ENCODE results near the gene FGF12.

The FGF12 gene

GRCh38 chr3:192543163-192543562, 184.2 kb downstream of the FGF12 start:
- TF ChIP-seq, protein P1, sequence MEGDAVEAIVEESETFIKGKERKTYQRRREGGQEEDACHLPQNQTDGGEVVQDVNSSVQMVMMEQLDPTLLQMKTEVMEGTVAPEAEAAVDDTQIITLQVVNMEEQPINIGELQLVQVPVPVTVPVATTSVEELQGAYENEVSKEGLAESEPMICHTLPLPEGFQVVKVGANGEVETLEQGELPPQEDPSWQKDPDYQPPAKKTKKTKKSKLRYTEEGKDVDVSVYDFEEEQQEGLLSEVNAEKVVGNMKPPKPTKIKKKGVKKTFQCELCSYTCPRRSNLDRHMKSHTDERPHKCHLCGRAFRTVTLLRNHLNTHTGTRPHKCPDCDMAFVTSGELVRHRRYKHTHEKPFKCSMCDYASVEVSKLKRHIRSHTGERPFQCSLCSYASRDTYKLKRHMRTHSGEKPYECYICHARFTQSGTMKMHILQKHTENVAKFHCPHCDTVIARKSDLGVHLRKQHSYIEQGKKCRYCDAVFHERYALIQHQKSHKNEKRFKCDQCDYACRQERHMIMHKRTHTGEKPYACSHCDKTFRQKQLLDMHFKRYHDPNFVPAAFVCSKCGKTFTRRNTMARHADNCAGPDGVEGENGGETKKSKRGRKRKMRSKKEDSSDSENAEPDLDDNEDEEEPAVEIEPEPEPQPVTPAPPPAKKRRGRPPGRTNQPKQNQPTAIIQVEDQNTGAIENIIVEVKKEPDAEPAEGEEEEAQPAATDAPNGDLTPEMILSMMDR (IDR thresholded peaks at IDR 0.05; ENCODE audit: borderline replicate concordance, control extremely low read depth, extremely low read depth, insufficient read depth, missing control alignments): no peak
- in situ Hi-C loops (cut with MboI; ENCODE audit: low sequenced_read_pairs, unreplicated experiment): no loop called here
- no peak for DNase-seq (ENCODE audit: low spot score)

GRCh38 chr3:192516820-192517219, 210.5 kb downstream of the FGF12 start:
- in situ Hi-C loops (cut with MboI; ENCODE audit: low sequenced_read_pairs, unreplicated experiment): no loop called here

DNA sequence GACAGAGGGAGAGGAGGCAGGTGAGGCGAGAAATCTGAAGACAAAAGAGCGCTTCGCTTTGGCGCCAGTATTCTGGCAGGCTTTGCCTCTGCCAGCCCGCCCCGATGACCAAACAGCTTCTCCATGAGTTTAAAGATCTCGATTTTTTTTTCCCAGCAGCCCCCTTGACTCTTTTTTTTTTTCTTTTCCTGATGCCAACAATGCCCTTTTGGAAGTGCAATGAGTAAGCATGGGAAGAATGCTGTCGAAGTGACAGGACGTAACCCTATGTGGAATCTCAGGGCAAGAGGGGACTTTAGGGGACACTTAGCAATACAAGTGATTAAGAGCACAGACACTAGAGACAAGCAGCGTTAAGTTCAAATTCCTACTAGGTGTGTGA, 211.7 kb downstream of the FGF12 start:
- no peak for DNase-seq (ENCODE audit: low spot score)
- TF ChIP-seq, protein P1 (IDR thresholded peaks at IDR 0.05; ENCODE audit: borderline replicate concordance, control extremely low read depth, extremely low read depth, insufficient read depth, missing control alignments): no peak
- in situ Hi-C loops (cut with MboI; ENCODE audit: low sequenced_read_pairs, unreplicated experiment): no loop called here

More at GRCh38 chr3:192516820-192517219, 210.5 kb downstream of the FGF12 start:
- TF ChIP-seq, protein P1 (IDR thresholded peaks at IDR 0.05; ENCODE audit: borderline replicate concordance, control extremely low read depth, extremely low read depth, insufficient read depth, missing control alignments): no peak
- DNase-seq (ENCODE audit: low spot score): no peak

DNA sequence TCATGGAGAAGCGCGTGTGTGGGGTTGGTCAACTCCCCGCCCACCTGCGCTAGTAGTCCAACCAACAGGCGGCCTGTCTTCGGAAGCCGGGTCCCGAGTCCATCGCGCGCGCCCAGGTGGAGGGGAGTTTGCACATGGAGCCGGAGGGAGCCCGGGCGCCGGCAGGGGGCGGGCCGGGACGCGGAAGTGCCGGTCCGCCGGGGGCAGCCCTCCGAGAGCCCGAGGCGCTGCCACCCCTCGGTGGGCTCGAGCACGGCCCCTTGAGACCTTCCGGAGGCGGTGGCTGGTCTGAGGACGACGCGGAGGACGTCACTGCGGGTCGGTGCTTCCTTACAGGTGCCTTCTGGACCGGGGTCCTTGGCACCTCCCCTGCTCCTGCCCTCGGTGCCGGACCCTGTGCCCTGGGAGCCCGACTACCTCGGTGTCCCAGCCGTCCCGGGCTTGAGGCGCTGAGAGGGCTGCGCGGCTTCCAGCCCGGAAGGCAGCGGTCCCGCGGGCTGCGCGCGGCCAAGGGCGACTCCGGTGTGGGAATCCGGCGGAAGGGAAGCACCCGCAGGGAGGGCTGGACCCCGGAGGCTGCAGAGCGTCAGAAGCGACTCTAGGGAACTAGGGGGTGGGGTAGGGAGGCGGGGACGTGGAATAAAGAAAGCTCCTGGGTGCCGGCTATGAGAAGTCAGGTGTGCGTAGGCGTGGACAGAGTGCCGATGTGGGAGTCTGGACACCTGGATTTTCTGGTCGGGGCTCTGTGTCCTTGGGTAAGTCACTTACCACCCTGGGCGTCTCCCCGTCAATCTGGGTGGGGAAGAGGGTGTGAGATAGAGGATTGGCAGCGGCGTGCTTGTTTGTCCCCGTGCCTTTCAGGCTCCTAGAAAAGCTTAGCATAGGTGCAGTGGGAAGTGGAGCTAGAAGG, 212.3 kb downstream of the FGF12 start:
- TF ChIP-seq, protein P1 (IDR thresholded peaks at IDR 0.05; ENCODE audit: borderline replicate concordance, control extremely low read depth, extremely low read depth, insufficient read depth, missing control alignments): no peak
- no peak for DNase-seq (ENCODE audit: low spot score)
- in situ Hi-C loops (cut with MboI; ENCODE audit: low sequenced_read_pairs, unreplicated experiment): no loop called here

DNA sequence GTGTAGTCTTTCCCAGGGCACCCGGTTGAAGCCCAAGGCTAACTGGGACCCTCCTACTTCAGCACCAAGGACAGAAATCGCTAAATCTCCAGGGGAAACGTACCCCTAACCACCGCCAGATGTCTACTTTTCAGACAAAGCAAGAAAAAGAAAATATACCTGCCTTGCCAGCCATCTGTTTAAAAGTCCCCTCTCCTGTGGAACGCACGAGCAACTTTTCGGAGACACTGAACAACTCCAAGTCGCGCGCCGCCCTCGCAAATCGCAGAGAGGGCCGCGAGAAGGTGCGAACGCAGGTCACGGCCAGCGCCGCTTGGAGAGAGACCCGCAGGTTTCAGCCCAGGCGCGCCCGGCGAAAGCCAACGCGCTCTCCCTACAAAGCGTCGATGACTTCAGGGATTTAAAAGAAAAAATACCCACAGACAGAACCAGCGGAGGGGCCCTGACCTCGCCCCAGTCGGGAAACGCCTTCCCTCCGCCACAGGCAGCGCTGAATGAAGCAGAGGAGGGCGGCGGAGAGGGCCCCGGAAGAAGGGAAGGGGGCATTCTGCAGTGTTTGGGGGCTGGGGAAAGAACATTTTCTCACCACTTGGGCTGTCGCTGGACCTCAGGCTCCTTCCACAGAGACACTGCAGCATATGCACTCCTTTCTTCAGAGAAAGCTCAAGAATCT, 213.1 kb downstream of the FGF12 start:
- in situ Hi-C loops (cut with MboI; ENCODE audit: low sequenced_read_pairs, unreplicated experiment): no loop called here
- TF ChIP-seq, protein P1 (IDR thresholded peaks at IDR 0.05; ENCODE audit: borderline replicate concordance, control extremely low read depth, extremely low read depth, insufficient read depth, missing control alignments): no peak
- peak; percentile 18 for DNase-seq (ENCODE audit: low spot score)

DNA sequence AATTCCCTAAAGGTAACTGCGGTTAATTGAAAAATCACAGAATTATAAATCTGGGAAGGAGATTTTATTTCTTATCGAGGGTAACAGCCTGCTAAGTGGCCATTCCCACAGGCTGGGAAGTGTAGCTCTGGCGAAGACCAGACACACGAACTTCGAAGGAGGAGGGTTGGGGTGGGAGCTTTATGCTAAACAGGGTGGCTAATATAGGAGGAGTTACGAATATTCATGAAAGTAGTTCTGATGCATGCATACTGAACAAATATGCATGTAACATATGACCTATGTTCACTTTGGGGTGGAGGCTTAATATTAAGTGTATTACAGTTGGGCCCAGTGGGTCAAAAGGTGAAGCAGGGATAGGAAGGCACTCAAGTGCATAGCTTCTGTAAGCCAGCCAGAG, 221.6 kb downstream of the FGF12 start:
- in situ Hi-C loops (cut with MboI; ENCODE audit: low sequenced_read_pairs, unreplicated experiment): no loop called here
- TF ChIP-seq, protein P1 (IDR thresholded peaks at IDR 0.05; ENCODE audit: borderline replicate concordance, control extremely low read depth, extremely low read depth, insufficient read depth, missing control alignments): no peak
- DNase-seq (ENCODE audit: low spot score): no peak
